NCI-H2081 treated with DMSO at 0.1 percent for 48 hours (cell line): ENCODE measurements around the gene ITGAL.
"Not testable (repeated sequence)": the region's sequence is repeated elsewhere in the genome, so short reads cannot be mapped to it uniquely, and the experiment has no call there.

Source experiments
- DNase-seq: peaks from one replicate; lab custom pipeline; 2025; lab: John Stamatoyannopoulos, UW

ITGAL gene

DNA sequence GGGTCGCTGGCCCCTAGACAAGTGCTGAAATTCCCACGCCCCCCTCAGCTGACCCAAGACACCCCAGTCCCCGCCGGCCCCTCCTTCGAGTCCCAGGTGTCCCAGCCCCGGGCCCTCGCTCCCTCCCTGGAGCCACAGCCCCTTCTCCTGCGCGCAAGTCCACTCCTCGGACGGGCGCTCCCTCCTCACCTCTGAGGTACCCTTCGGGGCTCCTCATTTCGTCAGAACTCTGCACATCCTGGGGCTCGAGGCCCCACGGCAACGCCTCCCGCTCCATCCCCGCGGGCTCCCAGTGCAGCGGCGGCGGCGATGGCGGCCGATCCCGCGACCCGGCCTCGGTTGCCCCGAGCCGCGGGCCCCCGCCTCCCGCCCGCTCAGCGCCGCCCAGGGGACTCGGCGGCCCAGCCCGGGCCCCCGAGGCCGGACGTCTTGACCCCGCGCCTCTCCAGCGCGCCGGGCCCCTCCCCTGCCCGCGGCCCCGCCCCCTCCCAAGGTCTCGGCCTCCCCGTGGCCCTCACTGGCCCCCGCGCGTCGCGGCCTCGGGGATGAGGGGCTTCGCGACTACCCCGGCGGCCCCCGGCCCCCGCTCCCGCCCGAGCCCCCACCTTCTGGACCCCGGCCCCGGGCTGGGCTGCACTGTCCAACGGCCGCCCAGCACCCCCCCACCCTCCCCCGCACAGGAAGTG is 53.7 kb downstream of the ITGAL start, which contains the start of gene ZNF768:
Gene ZNF768, minus strand, starts transcription at position 430 of the 686 bp plus-strand sequence. Its CDS starts 153 bp downstream, at position 277.
- no peak for DNase-seq

- DNase-seq = peak; percentile 52
Observed at GRCh38 chr16:30526823-30527634, 54.5 kb downstream of the ITGAL start.

GRCh38 chr16:30527635-30528178 is 55.2 kb downstream of the ITGAL start:
- DNase-seq = no peak

- no peak for DNase-seq
Observed at GRCh38 chr16:30528799-30529457, 56.4 kb downstream of the ITGAL start.

DNA sequence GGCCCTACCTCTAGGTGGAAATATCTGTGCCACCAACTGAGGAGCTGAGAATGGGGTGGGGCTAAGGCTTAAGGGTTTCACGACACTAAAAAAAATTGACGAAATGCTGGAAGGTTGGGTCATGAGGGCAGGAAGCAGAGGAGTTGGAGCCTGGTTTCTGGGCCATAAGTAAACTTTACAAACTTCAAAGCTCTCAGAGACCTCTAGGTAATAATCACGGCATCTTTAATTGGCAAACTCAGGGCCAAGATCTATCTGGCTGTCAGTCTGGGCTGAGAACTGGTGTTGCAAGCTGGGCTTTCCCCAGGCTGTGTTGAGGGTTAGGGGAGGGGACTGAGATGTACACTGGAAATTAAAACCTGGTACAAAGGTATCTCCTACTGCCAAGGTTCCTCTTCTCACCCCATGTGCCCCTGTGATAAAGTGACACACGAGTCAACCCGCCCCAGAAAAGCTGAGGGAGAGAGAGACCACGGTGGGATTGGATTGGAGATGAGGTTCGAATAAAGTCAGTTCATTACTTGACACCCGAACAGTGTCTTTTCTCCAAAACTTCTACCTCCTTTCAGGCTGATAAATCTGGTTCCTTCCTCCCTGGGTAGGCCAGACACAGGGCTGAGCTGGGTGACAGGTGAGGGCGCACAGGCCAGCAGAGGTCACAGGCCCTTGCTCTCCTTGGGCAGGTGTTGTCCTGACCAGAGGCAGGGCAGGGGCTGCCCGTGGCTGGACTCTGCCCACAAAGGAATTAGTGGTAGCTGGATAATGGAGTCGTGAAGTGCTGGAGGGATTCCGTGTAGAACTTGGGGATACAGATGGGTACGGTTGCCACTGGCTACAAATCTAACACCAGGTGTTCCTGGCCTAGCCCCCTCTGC is 57.9 kb downstream of the ITGAL start:
- no peak for DNase-seq

DNA sequence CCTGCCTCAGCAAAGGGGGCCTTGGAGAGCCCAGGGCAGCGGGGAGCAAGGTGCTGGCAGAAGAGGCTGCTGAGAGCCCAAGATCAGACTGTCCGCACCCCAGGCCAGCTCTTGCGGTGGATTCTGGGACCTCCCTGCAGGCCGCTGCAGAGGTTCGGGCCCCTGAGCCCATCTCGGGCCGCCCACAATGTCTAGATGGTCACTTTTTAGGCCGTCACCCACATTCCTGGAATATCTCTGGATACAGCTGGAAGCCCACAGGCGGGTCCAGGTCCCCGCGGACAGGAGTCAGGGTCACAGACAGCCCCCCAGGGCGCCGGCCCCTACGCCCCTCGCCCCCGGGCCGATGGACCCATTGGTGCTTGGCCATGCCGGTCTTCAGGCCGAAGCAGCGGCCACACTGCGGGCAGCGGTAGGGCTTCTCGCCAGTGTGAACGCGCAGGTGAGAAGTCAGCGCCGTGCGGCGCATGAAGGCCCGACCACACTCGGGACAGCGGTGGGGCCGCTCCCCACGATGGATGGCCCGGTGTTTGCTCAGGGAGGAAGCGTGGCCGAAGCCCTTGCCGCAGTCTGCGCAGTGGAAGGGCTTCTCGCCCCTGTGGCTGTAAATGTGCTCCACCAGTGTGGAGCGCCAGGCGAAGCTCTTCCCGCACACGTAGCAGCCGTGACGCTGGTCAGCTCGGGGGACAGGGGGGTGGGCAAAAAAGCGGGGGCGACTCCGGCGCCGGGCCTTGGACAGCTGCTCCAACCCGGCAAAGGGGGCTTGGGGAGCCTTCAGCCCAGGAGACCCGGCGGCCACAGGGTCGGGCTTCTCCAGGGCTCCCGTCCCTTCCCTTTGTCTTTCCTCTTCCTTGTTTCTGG is 60.0 kb downstream of the ITGAL start:
- no peak for DNase-seq

DNA sequence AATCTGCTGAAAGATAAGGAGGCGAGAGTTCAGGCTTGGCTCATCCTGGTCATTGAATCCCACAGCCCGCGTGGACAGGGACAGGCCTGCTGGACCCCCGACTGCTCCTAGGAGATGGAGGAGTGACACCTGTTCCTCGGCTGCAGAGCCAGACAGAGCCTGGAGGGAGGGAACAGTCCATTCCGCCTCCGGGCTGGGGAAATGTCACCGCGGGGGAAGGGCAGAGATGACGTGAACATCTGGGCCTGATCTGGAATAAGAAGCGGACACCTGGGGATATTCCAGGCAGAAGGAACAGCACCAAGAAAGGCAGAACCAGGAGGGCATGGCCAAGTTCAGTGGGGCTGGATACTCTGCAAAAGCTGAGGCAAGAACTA is 60.6 kb downstream of the ITGAL start:
- no peak for DNase-seq

- no peak for DNase-seq
Observed at GRCh38 chr16:30533748-30534367, 61.3 kb downstream of the ITGAL start.

- DNase-seq = no peak
Observed at GRCh38 chr16:30534368-30535105, 62.0 kb downstream of the ITGAL start, which contains the start of gene ZNF747. Gene ZNF747, minus strand, starts transcription at chr16:30534858. Its CDS starts 179 bp downstream, at chr16:30534679.

DNA sequence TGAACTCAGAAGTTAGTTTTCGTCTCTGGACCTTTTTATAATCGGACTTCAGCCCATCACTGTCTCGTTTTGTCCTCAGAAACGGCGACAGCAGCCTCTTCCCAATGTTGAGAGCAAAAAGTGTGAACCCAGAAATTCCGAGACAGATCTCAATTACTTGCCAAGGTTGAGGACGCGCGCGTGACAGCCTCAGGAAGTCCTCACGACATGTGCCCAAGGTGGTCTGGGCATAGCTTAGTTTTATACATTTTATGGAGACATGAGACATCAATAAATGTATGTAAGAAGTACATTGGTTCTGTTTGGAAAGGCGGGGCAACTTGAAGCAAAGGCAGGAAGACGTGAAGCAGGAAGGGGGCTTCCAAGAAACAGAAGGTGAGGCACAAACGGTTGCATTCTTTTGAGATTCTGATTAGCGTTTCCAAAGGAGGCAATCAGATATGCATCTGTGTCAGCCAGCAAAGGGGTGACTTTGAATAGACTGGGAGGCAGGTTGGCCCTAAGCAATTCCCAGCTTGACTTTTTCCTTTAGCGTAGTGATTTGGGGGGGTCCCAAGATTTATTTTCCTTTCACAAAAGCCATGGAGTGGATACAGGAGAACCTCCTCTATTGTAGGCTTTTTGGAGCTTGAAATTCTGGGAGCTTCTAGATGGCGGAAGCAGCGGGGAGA is 62.7 kb downstream of the ITGAL start:
- no peak for DNase-seq

DNA sequence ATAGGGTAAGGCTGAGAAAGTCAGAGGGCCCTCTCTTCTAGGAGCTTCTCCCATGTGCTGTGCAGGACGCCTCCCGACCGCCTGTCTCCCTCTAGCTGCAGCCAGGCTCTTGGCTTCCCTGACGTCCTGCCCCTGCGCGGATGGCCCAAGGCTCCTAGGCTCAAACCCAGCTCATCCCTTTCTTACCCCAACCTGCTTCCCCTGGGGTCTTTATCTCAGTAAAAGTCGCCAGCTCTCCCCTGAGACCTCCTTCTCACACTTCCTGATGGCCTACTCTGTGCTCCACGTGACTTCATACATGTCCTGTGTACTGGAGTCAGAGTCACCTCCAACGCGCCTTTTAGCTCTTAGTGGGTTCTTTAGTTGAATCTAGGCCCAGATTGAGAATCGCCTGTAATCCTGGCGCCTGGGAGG is 63.2 kb downstream of the ITGAL start:
- no peak for DNase-seq

- not testable (repeated sequence) for DNase-seq
Observed at GRCh38 chr16:30536391-30537024, 64.0 kb downstream of the ITGAL start.

DNA sequence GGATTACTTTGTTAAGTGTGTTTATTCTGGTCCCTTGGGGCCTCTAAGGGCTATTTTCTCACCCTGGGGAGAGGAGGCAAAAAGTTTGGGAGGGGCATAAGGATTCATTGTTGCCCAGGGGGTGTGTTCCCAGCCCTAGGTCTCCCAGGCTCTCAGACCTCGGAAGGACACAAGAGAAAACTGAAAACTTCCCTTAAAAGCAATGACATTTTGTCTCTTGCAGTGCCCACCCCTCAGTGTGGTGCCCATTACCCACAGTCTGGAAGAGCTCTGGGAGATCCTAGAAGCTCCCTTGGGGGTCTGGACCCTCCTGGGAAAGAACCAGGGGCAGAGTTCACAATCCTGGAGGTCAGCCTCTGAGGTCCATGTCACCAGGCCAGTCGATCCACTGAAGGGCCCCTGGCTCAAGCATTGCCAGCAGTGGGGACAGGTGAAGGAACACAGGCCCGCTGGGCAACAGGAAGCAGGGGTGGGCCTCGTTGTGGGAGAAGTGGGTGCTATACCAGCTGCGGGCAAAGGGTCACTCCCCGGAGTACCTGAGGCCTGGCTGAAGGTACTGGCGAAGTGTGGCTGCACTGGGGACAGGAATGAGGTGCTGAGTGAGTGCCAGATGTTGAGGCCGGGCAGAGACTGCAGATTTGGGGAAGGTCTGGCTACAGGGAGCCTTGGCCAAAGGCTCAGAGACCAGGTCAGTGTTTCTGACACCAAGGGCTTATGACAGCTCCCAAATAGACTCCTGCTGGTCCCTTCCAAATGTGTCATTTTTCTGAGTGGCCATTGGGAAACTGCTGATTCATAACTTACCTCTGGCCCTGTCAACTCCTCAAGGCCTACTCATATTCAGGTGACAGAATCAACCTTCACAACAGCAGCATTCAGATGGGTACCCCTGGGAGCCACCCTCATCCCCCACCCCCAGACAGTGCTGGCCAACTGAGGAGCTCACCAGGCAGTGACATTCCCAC is 66.7 kb downstream of the ITGAL start:
- no peak for DNase-seq

- DNase-seq = not testable (repeated sequence)
Observed at GRCh38 chr16:30539986-30540526, 67.5 kb downstream of the ITGAL start.

GRCh38 chr16:30540916-30541464 is 68.4 kb downstream of the ITGAL start:
- not testable (repeated sequence) for DNase-seq
